ENCODE measurements around the gene PPP1R12C. TPM values are rescaled to one million over a fixed set of nuclear protein-coding genes. Genes with fewer than 3 reads are reported as not detected.

Gene PPP1R12C
- total RNA-seq, 1 experiment from 2014 or later, result 79.9 TPM

DNA sequence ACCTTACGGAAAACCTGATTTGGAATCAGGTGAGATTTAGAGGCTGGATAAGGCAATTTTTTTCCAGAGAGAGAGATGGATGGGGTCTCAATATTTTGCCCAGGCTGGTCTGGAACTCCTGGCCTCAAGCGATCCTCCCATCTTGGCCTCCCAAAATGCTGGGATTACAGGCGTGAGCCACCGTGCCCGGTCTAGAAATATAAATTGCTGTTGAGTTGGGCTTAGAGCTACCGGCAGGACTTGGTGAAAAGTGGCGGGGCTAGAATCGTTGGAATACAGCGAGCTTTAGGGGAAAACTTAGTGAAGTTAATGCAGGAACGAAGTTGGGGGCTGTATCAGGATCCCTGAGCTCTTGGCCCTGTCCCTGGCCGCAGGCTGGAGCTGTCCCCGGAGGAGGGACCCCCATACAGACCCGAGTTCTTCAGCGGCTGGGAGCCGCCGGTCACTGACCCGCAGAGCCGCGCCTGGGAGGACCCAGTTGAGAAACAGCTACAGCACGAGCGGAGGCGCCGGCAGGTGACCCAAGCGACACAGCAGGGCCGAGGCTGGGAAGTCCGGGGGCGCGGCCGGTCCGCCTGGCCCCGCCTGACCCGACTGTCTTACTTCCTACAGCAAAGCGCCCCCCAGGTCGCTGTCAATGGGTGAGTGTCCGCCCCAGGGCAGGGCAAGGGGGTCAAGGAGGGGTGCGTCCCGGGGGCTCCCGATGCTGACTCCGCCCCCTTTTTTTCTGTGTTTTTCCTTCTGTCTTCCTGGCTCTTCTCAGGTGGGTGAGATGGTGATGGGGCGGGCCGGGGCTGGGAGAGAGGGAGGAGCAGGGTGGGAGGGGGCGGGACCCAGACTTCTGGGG, 34.2 kb downstream of the PPP1R12C start:
- Histone ChIP-seq H3K4ac (ENCODE audit: low read depth, low read length) (no peak overlapping the region), H3K9me3 (ENCODE audit: control insufficient read depth, low read depth, low read length) (no peaks in the 10 kb centered on the region), H4K8ac (replicated peaks; ENCODE audit: insufficient read length, low read depth, low read length) (no peak overlapping the region), H3K79me2 (ENCODE audit: insufficient read depth, low read length) (no peaks in the 10 kb centered on the region), H3K9ac (ENCODE audit: extremely low read depth, insufficient read length, low read length) (no peak overlapping the region), H3K14ac (ENCODE audit: insufficient read depth, low read length) (no peak overlapping the region), H3K4me1 (ENCODE audit: insufficient read depth, low read length) (peaks cover 10% of the 10 kb centered on the region; the same call in 1 of the 2 replicates), H3K23me2 (ENCODE audit: insufficient read length, low read depth, low read length, poor library complexity, severe bottlenecking) (peaks cover 37% of the 10 kb centered on the region), H2AK5ac (ENCODE audit: insufficient read length, low read length) (no peak overlapping the region), H3K27ac (ENCODE audit: insufficient read length, low read depth, low read length) (no peak overlapping the region), H4K91ac (ENCODE audit: insufficient read length, low read depth, low read length) (no peak overlapping the region), H3K79me1 (ENCODE audit: insufficient read depth, low read depth, low read length, poor library complexity, severe bottlenecking) (no peaks in the 10 kb centered on the region), H2AFZ (ENCODE audit: low read length) (no peak overlapping the region), H3T11ph (ENCODE audit: low read length) (no peak overlapping the region), H2BK5ac (ENCODE audit: insufficient read length, low read length) (no peak overlapping the region), H4K5ac (ENCODE audit: insufficient read length, low read depth, low read length) (no peak overlapping the region), H2BK15ac (ENCODE audit: low read depth, low read length) (no peak overlapping the region), H3K27me3 (ENCODE audit: insufficient read depth, low read length) (no peaks in the 10 kb centered on the region), H2BK120ac (ENCODE audit: low read depth, low read length, poor library complexity, severe bottlenecking) (no peak overlapping the region), H3K56ac (ENCODE audit: insufficient read length, low read depth, low read length) (no peak overlapping the region), H3K4me2 (ENCODE audit: insufficient read depth, insufficient read length, low read length) (no peak overlapping the region), H2BK12ac (ENCODE audit: insufficient read length, low read depth, low read length) (no peak overlapping the region), H3K18ac (ENCODE audit: insufficient read length, low read depth, low read length) (no peak overlapping the region), H3K23ac (ENCODE audit: insufficient read length, low read depth, low read length) (no peak overlapping the region), H4K20me1 (ENCODE audit: control insufficient read depth, insufficient read depth, insufficient read length) (no peaks in the 10 kb centered on the region), H2BK20ac (ENCODE audit: low read depth, low read length, poor library complexity, severe bottlenecking) (no peak overlapping the region)
- H3K4me1 Mint-ChIP-seq, result peaks cover 26 to 52% of the 10 kb centered on the region in 2 experiments
- DNase-seq, result peak; percentile 77
- peaks cover 0 to 3% of the 10 kb centered on the region in 2 experiments; a peak in 1 of 5 replicates for H3K9me3 Mint-ChIP-seq
- peak overlapping the region in 1 of 2 experiments; percentile 87; a peak in 3 of 5 replicates for H3K4me3 Mint-ChIP-seq
- no CpG with 5 or more reads among the region's 42 CpGs for WGBS (ENCODE audit: extremely low coverage, insufficient read length, low lambda C conversion rate)
- peaks cover 7 to 13% (median 11%) of the 10 kb centered on the region in 3 experiments; a peak in 6 of 7 replicates for H3K36me3 Mint-ChIP-seq (ENCODE audit: insufficient read depth in 1 of 3, low read depth in 3 of 3)
- H3K27me3 Mint-ChIP-seq (ENCODE audit: low read depth), result peaks cover 56% of the 10 kb centered on the region
- TF ChIP-seq, protein P1, sequence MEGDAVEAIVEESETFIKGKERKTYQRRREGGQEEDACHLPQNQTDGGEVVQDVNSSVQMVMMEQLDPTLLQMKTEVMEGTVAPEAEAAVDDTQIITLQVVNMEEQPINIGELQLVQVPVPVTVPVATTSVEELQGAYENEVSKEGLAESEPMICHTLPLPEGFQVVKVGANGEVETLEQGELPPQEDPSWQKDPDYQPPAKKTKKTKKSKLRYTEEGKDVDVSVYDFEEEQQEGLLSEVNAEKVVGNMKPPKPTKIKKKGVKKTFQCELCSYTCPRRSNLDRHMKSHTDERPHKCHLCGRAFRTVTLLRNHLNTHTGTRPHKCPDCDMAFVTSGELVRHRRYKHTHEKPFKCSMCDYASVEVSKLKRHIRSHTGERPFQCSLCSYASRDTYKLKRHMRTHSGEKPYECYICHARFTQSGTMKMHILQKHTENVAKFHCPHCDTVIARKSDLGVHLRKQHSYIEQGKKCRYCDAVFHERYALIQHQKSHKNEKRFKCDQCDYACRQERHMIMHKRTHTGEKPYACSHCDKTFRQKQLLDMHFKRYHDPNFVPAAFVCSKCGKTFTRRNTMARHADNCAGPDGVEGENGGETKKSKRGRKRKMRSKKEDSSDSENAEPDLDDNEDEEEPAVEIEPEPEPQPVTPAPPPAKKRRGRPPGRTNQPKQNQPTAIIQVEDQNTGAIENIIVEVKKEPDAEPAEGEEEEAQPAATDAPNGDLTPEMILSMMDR (conservative IDR thresholded peaks at IDR 0.05), result no peak
- H3K27ac Mint-ChIP-seq, result peak overlapping the region in 1 of 3 experiments; percentile 81; a peak in 2 of 7 replicates

Measured in H9 (cell line).